ENCODE measurements around the gene DCPS.
A peak's percentile ranks its signal among the peaks of the same experiment; 100 is the strongest.

DCPS gene

DNA sequence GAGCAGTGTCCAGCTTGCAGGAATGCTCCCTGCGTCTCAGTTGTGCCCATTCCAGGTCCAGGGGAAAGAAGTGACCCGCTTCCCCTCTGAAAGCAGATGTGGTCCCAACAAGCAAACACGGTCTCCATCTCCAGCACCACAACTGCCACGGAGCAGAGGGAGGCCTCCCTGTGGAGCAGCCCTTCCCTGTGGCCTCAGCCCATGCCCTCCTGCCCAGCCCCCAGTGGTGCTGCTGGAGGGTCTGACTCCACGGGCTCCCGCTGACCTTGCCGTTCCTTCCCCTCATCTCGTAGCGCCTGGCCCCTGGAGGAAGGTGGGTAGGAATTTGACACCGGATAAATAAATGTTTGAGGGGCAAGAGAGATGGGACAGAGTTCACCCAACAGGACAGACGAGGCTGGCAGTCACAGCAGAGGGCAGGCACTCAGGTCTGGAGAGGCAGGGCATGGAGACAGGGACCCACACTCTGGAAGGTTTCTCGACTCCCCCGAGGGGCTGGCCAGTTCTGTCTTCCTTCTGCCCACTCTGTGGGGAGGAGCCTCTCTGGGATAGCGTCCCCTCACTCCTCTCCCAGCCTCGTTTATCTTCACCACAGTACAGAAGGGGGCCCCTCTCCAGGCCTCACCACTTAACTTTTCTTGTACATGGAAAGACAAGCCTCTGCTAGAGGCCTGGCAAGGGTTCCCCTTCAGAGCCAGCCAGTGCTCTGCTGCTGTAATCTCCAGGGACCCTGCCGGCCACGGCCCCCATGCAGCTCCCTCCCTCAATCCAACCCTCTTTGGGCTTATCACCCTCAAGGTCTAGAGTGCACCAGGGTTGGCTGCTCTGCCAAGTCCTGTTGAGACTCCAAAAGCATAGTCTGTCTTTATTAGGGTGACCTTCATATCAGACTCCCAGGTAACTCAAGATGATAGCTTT, 44.1 kb downstream of the DCPS start:
- no peaks in the 10 kb centered on the region for H3K9me3 Mint-ChIP-seq
- H3K27me3 Mint-ChIP-seq = no peaks in the 10 kb centered on the region
- peak overlapping the region; percentile 61 for H3K27ac Mint-ChIP-seq

DNA sequence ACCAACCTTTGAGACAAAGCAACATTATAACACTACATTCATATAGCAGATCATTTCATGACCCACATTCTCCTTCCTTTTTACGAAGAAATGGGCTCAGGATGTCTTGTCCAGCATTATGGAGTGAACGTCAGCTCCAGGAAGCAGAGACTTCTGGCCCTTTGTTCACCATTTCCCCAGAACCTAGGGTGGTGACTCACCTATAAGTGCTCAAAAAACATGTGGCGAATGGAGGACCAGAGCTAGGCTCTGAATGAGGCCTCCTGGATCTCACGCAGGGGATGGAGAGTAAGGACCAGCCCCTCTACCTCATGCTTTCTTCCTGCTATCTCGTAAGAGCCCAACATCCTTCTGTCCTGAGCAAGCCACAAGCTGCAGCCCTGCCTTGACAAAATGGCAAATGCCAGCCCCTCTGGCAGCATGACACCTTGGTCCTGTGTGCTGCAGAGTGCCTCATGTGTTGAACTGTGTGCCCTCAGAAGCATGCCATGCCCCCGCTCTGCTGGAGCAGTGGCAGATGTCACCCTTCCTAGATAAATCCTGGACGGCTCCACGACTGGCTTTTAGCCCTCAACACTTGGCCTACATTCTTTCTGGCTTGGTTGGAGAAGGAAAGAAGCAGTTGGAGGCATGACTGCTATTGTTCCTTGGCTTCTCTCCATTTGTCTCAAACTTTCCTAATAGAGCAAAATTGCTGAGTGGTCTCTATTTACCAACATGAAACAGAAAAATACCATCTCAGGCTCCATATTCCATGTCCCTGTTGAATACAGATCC, 45.1 kb downstream of the DCPS start:
- intact Hi-C loops (cut with micrococcal nuclease) = no loop called here
- H3K4me3 Mint-ChIP-seq = no peak overlapping the region
- no peaks in the 10 kb centered on the region for H3K27me3 Mint-ChIP-seq
- no peak overlapping the region for H3K27ac Mint-ChIP-seq
- peaks cover 31% of the 10 kb centered on the region for H3K36me3 Mint-ChIP-seq (ENCODE audit: low read depth)
- H3K4me1 Mint-ChIP-seq (ENCODE audit: low read depth) = peaks cover 75% of the 10 kb centered on the region
- no peaks in the 10 kb centered on the region for H3K9me3 Mint-ChIP-seq

More for the DNA sequence above, 44.1 kb downstream of the DCPS start:
- H3K4me1 Mint-ChIP-seq (ENCODE audit: low read depth) = peaks cover 69% of the 10 kb centered on the region
- H3K36me3 Mint-ChIP-seq (ENCODE audit: low read depth) = peaks cover 41% of the 10 kb centered on the region
- intact Hi-C loops (cut with micrococcal nuclease) = no loop called here
- no peak overlapping the region for H3K4me3 Mint-ChIP-seq

DNA sequence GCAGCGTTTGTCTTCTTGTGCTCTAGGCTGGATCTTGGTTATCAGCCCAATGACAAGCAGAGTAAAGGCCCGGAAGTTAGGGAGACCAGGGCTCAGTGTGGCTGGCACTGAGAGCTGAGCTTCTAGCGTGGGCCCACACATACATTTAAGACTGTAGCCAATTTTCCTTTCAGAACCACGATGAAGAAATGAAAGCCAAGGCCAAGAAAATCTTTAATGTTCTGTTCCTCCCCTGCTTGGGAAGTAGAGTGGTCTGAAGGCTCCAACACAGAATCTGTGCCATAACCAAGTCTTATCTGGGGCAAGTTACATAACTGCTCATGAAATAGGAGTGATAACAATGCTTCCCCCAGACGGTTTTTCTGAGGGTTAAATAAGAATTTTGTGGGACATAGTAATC, 47.0 kb downstream of the DCPS start:
- H3K4me3 Mint-ChIP-seq = no peak overlapping the region
- H3K4me1 Mint-ChIP-seq (ENCODE audit: low read depth) = peaks cover 69% of the 10 kb centered on the region
- no peaks in the 10 kb centered on the region for H3K9me3 Mint-ChIP-seq
- intact Hi-C loops (cut with micrococcal nuclease) = no loop called here
- H3K27me3 Mint-ChIP-seq = no peaks in the 10 kb centered on the region
- H3K27ac Mint-ChIP-seq = no peak overlapping the region
- peaks cover 22% of the 10 kb centered on the region for H3K36me3 Mint-ChIP-seq (ENCODE audit: low read depth)

DNA sequence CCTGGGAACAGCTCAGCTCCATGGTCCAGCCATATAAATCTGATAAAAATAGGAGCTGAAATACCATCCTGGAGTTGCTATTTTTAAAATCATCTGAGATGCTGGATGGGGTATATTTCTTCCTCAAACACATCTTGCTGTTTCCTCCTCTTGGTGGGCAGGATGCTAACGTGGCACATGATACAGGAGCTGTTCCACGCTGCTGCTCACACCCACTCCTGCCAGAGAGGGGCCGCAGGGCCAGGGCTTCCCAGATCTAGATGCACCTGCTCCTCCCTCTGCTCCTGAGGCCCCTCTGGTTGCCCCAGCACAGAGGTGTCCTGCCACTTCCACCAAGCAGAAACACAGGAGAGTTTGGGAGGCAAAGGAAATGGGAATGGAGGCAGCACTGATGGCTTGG, 48.3 kb downstream of the DCPS start:
- no peaks in the 10 kb centered on the region for H3K27me3 Mint-ChIP-seq
- H3K9me3 Mint-ChIP-seq = no peaks in the 10 kb centered on the region
- H3K4me3 Mint-ChIP-seq = no peak overlapping the region
- intact Hi-C loops (cut with micrococcal nuclease) = no loop called here
- H3K4me1 Mint-ChIP-seq (ENCODE audit: low read depth) = peaks cover 70% of the 10 kb centered on the region
- peak overlapping the region; percentile 35 for H3K27ac Mint-ChIP-seq
- peaks cover 22% of the 10 kb centered on the region for H3K36me3 Mint-ChIP-seq (ENCODE audit: low read depth)

DNA sequence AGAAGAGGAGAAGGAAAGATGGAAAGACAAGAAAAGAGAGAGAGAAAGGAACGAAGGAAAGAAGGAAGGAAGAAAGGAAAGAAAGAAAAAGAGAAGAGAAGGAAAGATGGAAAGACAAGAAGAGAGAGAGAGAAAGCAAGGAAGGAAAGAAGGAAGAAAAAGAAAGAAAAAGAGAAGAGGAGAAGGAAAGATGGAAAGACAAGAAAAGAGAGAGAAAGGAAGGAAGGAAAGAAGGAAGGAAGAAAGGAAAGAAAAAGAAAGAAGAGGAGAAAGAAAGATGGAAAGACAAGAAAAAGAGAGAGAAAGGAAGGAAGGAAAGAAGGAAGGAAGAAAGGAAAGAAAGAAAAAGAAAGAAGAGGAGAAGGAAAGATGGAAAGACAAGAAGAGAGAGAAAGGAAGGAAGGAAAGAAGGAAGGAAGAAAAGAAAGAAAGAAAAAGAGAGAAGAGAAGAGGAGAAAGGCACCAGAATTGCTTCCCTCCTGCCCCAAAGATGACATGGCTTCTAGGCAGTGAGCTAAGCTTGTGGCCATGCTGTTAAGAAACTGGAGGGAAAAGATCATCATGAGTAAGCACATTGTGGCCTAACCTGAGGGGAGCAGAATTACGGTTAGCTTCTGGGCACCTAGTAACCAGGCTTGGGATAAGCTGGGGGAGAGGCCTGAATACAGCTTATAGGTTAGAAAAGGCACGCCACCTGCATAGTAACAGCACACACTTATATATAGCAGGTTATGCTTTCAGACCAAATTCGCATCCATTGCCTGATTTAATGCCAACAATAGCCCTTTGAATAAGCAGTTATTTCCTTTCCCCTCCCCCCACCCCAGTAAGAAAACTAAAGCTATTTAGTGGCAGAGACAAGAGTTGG, 49.3 kb downstream of the DCPS start:
- intact Hi-C loops (cut with micrococcal nuclease) = no loop called here
- Mint-ChIP-seq H3K9me3 (no peaks in the 10 kb centered on the region), H3K27me3 (no peaks in the 10 kb centered on the region), H3K4me3 (no peak overlapping the region), H3K4me1 (ENCODE audit: low read depth) (peaks cover 70% of the 10 kb centered on the region), H3K27ac (peak overlapping the region; percentile 35), H3K36me3 (ENCODE audit: low read depth) (peaks cover 12% of the 10 kb centered on the region)

DNA sequence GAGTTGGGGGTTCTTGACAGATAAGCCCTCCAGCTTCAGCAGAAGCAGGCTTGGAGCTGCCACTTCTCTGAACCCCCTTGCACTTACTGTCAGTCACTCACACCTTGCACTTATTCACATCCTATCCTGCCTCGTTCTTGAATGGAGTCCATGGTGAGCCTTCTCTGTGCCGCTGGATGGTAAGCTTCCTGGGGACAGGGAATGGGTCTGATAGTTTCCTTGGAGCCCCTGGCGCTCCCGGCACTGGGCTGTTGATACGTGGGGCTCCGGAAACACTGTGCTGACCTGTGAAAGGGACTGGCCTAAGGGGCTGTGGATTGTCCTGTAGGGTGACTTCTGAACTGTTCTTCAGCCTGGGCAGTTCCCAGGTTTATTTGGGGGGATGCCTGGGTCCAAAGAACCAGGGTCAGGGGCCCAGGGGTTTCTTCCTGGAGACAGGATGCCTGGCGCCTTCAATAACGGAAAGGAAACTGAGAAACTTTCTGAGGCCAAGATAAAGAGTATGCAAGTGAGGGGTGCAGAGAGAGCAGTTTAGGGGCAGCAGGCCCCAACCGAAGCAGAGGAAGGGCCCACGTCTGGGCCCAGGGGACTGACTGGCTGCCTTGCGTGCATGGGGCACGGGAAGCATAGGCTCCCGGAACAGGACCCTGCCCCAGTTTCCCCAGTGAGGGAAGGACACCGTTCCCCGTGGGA, 50.9 kb downstream of the DCPS start:
- H3K27ac Mint-ChIP-seq = peak overlapping the region; percentile 84
- peak overlapping the region; percentile 88 for H3K4me3 Mint-ChIP-seq
- H3K36me3 Mint-ChIP-seq (ENCODE audit: low read depth) = peaks cover 6% of the 10 kb centered on the region
- H3K27me3 Mint-ChIP-seq = no peaks in the 10 kb centered on the region
- intact Hi-C loops (cut with micrococcal nuclease) = loop anchor here (1.0 to 5.0 kb wide), 3 partner anchors 8 to 42 kb away; no protein-coding TSS in a partner anchor
- no peaks in the 10 kb centered on the region for H3K9me3 Mint-ChIP-seq
- H3K4me1 Mint-ChIP-seq (ENCODE audit: low read depth) = peaks cover 76% of the 10 kb centered on the region

DNA sequence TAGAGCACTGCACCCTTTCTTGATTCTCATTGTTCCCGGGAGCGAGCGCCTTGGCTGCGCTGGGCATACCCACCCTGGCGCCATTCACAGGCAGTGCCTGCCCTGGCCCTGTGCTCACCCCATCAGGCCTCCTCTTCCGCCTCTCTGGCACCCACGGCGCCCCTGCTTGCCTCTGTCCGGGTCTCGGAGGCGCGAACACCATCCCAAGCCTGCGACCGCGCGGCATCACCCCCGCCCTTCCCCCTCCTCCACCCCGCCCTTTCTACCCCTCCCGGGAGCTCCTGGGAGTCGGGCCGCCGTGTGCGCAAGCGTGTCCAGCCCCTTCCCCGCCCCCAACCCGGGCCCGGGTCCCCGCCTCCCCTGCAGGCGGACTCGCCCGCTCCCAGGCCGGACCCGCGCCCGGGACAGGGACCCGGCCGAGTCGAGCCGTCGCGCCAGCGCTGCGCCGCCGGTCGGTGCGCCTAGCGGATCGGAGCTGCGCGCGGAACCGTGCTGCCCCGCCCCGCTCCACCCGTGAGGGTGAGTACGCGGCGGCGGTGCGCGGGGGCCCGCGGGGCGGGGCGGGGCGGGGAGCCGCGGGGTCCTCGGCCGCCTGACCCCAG, 51.6 kb downstream of the DCPS start, which contains the start of gene ST3GAL4:
Gene ST3GAL4 (plus strand): TSS at position 363 of the 602 bp plus-strand sequence. CDS start 50,470 bp downstream, outside the sequence.
- intact Hi-C loops (cut with micrococcal nuclease) = loop anchor here (1.0 to 5.0 kb wide), 3 partner anchors 9 to 43 kb away; no protein-coding TSS in a partner anchor
- Mint-ChIP-seq H3K27me3 (no peaks in the 10 kb centered on the region), H3K4me3 (peak within 1 kb of the TSS; percentile 88), H3K9me3 (no peaks in the 10 kb centered on the region), H3K36me3 (ENCODE audit: low read depth) (peaks cover 12% of the 10 kb centered on the region), H3K4me1 (ENCODE audit: low read depth) (peaks cover 80% of the 10 kb centered on the region), H3K27ac (peak within 1 kb of the TSS; percentile 84)

DNA sequence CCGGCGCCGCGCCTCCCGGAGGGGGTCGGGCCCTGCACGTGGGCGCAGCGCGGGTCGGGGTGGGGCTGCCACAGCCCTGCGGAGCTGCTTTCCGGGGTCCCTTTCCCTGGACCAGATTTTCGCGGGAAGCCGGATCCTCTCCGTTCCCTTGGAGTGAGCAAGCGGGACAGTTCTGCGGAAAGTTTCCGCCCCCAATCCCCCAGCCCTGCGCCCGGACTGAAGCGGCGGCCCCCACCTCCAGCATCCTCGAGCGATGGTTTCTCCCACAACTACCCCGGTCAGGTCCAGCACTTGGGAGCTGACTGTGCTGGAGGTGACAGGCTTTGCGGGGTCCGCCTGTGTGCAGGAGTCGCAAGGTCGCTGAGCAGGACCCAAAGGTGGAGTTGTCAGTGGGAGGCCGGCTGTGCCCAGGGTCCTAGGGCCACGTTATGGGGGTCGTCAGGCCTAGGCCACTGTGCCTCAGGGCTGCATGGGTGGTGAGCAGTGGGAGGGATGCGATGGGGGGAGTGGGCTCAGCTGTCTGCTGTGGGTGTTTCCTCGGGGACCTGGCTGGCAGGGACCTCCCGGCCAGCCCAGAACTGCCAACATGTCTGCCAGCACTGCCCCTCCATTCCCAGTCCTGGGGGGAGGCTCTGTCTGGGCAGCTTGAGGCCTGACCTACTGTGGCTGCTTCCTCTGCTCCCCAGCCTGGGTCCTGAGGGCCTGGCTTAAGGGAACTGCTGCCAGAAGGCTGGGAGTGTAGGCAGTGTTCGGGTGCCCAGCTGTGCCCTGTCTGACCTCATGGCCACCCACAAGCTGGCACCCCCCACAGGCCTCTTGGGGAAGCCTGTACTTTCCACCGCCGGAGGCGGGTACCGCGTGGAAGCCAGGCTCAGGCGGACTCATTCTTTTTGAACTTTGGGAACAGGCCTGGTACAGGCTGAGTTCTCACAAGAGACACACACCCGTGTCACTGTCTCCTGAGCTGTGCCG, 52.4 kb downstream of the DCPS start:
- peaks cover 16% of the 10 kb centered on the region for H3K36me3 Mint-ChIP-seq (ENCODE audit: low read depth)
- H3K4me1 Mint-ChIP-seq (ENCODE audit: low read depth) = peaks cover 79% of the 10 kb centered on the region
- no peaks in the 10 kb centered on the region for H3K27me3 Mint-ChIP-seq
- intact Hi-C loops (cut with micrococcal nuclease) = loop anchor here (1.0 to 5.0 kb wide), 4 partner anchors 10 to 65 kb away; no protein-coding TSS in a partner anchor
- H3K4me3 Mint-ChIP-seq = peak overlapping the region; percentile 78
- H3K9me3 Mint-ChIP-seq = no peaks in the 10 kb centered on the region
- peak overlapping the region; percentile 84 for H3K27ac Mint-ChIP-seq

DNA sequence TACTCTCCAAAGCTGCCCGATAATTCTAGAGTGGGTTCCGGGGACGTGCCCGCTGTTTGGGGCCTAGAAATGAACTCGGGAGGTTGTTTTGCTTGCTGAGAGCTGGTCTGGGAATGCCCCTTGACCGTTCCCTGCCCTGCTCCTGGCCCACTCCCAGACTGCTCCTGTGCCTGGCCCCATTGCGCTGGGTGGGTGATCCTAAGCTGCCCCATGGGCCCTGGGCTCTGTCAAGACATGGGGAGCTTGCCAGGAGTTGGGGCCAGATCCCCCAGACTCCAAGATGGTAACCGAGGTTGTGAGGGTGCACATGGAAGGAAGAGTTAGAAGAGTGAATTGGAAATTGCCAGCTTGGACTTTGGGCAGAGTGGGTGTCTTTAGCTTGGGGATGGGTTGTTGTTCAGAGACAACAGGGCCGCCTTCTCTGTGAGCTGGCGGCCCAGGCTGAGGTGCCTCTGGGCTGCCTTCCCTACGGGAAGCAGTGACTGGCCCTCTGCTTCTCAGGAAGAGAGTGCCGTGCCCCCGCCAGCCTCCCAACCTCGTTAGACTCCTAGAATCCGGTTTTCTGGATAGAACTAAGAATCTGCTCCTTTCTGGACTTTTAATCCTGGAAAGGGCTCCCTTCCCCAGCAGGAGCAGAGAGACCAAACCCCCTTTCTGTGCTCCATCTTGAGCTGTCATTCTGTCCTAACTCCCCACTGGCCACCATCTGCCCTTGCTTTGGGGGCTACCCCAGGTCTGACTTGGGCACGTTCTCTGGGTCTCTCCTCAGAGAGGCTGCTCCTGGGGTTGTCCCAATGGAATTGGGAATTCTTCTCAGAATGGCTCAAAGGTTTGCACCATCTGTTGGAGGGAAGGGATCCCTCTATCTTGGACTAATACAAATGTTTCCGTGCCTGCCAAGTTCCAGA, 53.4 kb downstream of the DCPS start:
- H3K4me3 Mint-ChIP-seq = peak overlapping the region; percentile 78
- intact Hi-C loops (cut with micrococcal nuclease) = loop anchor here (2.0 to 5.0 kb wide), 3 partner anchors 35 to 63 kb away; no protein-coding TSS in a partner anchor
- no peaks in the 10 kb centered on the region for H3K9me3 Mint-ChIP-seq
- peaks cover 23% of the 10 kb centered on the region for H3K36me3 Mint-ChIP-seq (ENCODE audit: low read depth)
- H3K27ac Mint-ChIP-seq = peak overlapping the region; percentile 84
- no peaks in the 10 kb centered on the region for H3K27me3 Mint-ChIP-seq
- peaks cover 77% of the 10 kb centered on the region for H3K4me1 Mint-ChIP-seq (ENCODE audit: low read depth)

DNA sequence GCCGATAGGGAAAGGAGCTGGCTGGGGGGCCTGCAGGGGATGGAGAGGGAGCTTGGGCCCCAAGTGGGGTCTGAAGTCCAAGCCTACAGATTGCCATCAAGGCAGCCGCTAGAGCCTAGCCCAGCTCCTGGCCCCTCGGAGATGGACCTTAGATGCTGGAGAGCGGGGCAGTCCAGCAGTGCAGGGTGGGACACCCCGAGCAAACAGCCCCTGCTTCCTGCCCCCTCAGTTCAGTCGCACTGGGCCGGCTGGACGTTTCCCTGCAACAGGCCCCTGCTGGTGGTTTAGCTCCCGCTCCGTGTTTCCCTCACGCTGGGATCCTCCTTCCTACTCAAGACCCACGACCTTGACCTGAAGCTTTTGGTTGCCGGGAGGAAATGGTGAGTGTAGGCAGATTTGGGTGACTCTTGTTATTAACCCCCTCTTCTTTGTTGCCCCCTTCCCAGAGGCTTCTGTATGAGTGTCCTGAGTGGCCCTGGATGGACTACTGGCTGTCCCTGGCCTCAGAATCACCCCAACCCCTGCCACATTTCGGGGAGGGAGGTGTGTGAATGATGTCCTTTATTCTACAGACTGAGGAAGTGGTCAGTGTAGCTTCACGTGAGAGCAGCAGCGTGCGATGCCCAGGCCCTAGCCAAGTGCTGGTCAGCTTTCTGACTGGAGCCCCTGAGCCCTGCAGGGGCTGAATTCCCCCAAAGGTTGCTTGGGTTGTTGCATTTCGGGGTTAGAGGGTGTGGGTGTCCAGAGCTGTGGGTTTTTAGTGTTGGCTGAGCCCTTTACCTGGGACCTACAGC, 54.3 kb downstream of the DCPS start:
- no peak overlapping the region for H3K4me3 Mint-ChIP-seq
- peaks cover 23% of the 10 kb centered on the region for H3K36me3 Mint-ChIP-seq (ENCODE audit: low read depth)
- H3K27ac Mint-ChIP-seq = no peak overlapping the region
- no peaks in the 10 kb centered on the region for H3K27me3 Mint-ChIP-seq
- H3K9me3 Mint-ChIP-seq = no peaks in the 10 kb centered on the region
- intact Hi-C loops (cut with micrococcal nuclease) = loop anchor here (2.0 to 5.0 kb wide), 3 partner anchors 34 to 63 kb away; no protein-coding TSS in a partner anchor
- peaks cover 72% of the 10 kb centered on the region for H3K4me1 Mint-ChIP-seq (ENCODE audit: low read depth)
